Lower leg skin (tissue), 3 donors: ENCODE measurements around the gene TK2.

Source experiments
- POLR2A ChIP-seq, 2 donors: fragments of 450-650 bp; IDR thresholded peaks; one replicate each; pipeline ENCODE4 v1.6.1; 2016 to 2017; ENCODE audit warnings: antibody characterized with exemption in 2 of 2, mild to moderate bottlenecking in 1 of 2, moderate library complexity in 1 of 2
- TF ChIP-seq, protein P1 (sequence below), 3 donors: fragments of 450-650 bp; IDR thresholded peaks; one replicate each; pipeline ENCODE4 v1.5.1; 2016; ENCODE audit warnings: antibody characterized with exemption in 3 of 3, mild to moderate bottlenecking in 3 of 3, moderate library complexity in 2 of 3

DNA sequence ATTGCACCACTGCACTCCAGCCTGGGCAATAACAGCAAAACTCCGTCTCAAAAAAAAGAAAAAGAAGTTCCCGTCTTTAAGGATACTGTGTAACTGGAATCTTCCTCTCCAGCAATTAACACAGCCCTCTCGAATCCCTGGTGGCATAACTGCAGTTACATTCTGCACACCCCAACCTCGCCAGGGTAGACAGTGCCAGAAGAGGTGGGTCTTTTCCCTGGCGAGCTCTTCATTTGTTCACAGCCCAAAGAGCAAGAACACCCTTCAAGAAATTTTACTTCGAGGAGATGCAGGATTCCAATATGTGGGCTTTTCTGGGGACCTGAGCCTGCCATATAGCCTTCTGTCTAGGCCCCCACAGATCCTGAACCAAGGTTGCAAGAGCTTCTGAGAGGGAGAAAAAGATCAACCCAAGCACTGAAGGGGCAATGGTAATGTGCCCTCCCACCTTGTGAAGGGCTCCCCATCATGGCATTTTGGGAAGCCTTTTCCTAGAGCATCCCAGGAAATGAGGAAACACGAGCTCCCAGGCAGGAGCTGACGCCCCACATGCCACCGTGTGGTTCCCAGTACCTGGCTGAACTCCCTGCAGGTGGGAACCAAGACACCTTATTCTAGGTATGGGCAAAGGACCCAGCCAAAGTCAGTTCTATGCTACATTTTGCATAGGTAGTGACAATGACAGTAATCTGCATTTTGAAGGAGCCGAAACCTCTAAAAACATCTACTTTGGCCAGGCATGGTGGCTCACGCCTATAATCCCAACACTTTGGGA is 26.9 kb downstream of the TK2 start:
- TF ChIP-seq, protein P1, sequence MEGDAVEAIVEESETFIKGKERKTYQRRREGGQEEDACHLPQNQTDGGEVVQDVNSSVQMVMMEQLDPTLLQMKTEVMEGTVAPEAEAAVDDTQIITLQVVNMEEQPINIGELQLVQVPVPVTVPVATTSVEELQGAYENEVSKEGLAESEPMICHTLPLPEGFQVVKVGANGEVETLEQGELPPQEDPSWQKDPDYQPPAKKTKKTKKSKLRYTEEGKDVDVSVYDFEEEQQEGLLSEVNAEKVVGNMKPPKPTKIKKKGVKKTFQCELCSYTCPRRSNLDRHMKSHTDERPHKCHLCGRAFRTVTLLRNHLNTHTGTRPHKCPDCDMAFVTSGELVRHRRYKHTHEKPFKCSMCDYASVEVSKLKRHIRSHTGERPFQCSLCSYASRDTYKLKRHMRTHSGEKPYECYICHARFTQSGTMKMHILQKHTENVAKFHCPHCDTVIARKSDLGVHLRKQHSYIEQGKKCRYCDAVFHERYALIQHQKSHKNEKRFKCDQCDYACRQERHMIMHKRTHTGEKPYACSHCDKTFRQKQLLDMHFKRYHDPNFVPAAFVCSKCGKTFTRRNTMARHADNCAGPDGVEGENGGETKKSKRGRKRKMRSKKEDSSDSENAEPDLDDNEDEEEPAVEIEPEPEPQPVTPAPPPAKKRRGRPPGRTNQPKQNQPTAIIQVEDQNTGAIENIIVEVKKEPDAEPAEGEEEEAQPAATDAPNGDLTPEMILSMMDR (IDR thresholded peaks at IDR 0.05) = no peak
- TF ChIP-seq POLR2A (IDR thresholded peaks at IDR 0.05) = no peak
